GM12801 (cell line): Measurements from ENCODE around the gene KRTAP19-3.

Experiments
- TF ChIP-seq, protein P1 (sequence below): IDR thresholded peaks from one replicate; pipeline ENCODE4 v1.5.1; 2011; ENCODE audit warnings: control low read depth; ENCODE audit not compliant: insufficient read length; ENCODE audit errors: extremely low read depth

The KRTAP19-3 gene

DNA sequence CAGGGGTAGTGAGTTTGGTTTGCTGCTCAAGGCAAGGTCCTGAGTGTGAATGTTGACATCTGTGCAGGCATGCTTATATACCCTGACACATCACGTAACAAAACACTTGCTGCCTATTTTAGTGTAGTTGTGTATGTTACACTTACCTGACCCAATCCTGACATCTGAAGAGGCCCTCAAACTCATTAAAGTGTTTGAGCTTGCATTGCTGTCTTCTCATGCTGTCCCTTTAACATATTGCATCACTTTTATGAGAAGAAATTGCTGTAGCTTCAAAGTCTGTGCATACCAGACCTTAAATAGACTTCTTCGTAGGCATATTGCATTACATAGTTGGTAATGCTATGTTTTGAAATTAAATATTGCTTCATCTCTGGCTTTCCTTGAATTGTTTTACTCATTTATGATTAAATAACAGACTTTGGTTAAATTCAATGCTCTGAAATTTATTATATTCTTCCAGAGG lies at the start of gene KRTAP19-3:
KRTAP19-3 (minus strand) TSS at position 51 of the 466 bp plus-strand sequence. CDS start 56 bp downstream, outside the sequence.
- TF ChIP-seq, protein P1, sequence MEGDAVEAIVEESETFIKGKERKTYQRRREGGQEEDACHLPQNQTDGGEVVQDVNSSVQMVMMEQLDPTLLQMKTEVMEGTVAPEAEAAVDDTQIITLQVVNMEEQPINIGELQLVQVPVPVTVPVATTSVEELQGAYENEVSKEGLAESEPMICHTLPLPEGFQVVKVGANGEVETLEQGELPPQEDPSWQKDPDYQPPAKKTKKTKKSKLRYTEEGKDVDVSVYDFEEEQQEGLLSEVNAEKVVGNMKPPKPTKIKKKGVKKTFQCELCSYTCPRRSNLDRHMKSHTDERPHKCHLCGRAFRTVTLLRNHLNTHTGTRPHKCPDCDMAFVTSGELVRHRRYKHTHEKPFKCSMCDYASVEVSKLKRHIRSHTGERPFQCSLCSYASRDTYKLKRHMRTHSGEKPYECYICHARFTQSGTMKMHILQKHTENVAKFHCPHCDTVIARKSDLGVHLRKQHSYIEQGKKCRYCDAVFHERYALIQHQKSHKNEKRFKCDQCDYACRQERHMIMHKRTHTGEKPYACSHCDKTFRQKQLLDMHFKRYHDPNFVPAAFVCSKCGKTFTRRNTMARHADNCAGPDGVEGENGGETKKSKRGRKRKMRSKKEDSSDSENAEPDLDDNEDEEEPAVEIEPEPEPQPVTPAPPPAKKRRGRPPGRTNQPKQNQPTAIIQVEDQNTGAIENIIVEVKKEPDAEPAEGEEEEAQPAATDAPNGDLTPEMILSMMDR = no peak

DNA sequence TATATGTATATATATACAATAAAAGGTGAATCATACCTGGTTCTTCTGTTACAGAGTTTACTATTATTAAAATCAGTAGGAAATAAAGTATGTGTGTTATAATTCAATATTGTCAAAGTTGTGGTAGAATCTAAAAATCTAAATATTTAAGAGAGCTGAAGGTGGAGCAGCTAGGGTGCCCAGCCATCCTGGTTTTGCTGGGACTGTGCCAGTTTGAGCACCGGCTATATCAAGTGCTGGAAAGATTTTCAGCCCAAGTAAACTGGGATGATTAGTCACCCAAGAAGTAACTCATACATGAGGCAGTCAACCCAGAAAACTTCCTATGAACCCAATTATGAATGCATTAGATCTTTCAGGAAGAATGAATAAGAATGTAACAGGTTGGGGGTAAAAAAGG lies 27.1 kb upstream of the KRTAP19-3 start:
- TF ChIP-seq, protein P1 = no peak

DNA sequence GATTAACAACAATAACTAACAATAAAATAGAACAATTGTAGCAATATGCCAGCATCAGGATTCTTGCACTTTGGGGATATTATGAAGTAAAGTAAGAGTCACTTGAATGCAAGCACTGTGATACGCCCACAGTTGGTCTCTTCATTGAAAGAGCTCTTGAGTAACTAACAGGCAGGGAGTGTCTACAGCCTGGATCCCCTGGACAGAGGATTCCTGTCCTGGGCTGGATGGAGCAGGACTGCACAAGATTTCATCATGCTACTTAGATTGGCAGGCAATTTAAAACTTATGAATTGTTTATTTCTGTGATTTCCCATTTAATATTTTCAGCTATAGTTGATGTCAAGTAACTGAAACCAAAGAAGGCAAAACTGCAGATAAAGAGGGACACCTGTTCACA lies 23.9 kb upstream of the KRTAP19-3 start:
- TF ChIP-seq, protein P1 = no peak

DNA sequence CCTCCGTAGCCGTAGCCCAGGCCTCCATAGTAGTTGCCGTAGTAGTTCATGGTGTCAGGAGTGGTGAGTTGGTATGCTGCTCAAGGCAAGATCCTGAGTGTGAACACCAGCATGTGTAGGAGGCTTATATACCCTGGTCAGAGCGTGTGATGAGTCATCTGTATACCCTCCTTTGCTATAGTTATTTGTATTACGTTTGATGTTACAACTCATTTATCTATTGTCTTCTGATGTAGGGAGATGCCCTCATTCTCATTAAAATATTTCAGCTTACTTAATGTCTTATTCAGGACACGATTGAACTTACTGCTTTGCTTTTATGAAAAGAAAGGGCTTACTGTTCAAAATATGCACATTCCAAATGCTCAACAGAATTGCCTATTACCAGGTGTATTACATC lies 10.2 kb upstream of the KRTAP19-3 start, which contains the start of gene KRTAP19-5:
KRTAP19-5 (minus strand) TSS at position 101 of the 400 bp plus-strand sequence; CDS start at position 50, 51 bp downstream.
- TF ChIP-seq, protein P1 = no peak

DNA sequence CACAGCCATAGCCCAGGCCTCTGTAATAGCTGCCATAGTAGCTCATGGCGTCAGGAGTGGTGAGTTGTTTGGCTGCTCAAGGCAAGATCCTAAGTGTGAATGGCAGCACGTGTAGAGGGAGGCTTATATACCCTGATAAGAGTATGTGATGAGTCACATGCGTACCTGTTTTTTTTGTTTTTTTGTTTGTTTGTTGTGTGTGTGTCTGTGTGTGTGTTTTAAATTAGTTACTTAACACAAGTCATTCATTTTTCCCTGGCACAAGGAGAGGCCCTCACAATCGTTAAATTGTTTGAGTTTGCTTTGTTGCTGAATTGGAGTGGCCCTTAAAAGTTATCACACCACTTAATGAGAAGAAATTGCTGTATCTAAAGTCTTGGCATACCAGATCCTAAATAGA lies 5.3 kb upstream of the KRTAP19-3 start, which contains the start of gene KRTAP19-4:
KRTAP19-4 (minus strand) TSS at position 101 of the 400 bp plus-strand sequence; CDS start at position 46, 55 bp downstream.
- TF ChIP-seq, protein P1 = no peak

DNA sequence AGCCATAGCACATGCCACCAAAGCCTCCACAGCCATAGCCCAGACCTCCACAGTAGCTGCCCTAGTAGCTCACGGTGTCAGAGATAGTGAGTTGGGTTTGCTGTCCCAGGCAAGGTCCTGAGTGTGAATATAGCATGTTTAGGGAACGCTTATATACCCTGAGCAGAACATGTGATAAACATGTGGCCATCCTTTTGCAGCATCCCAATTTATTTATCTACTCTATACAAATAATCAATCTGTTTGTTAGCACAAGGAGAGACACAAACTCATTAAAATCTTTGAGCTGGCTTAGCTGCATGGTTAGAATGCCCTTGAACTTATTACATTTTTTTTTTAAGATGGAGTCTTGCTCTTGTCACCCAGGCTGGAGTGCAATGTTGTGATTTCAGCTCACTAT lies 4.5 kb downstream of the KRTAP19-3 start, which contains the start of gene KRTAP19-2:
KRTAP19-2 (minus strand) TSS at position 101 of the 400 bp plus-strand sequence; CDS start at position 13, 88 bp downstream.
- TF ChIP-seq, protein P1 = no peak

DNA sequence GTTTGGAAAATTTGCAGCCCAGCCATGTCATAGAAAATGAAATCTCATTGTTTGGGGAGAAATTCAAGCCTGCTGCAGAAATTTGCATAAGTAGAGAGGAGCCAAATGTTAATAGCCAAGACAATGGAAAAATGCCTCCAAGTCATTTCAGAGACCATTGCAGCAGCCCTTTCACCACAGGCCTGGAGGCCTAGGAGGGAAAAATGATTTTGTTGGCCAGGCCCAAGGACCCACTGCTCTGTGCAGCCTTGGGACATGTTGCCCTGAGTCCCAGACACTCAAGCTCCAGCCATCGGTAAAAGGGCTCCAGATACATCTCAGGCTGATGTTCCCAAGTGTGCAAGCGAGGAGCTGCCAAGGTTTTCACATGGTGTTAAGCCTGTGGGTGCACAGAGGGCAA lies 5.6 kb downstream of the KRTAP19-3 start:
- TF ChIP-seq, protein P1 = no peak
